Endothelial cell of umbilical vein (primary cell): ENCODE results near the gene ETV6.

Experiments used
- EZH2 ChIP-seq: IDR thresholded peaks from 2 replicates; pipeline ENCODE4 v1.6.1; 2012; ENCODE audit warnings: borderline replicate concordance, low read depth, mild to moderate bottlenecking, moderate library complexity, low read length, inconsistent platforms; ENCODE audit not compliant: severe bottlenecking
- MYC ChIP-seq: IDR thresholded peaks from one replicate; pipeline ENCODE4 v1.6.1; 2011; ENCODE audit warnings: mild to moderate bottlenecking, low read depth, low read length
- POLR2A ChIP-seq: IDR thresholded peaks from 2 replicates; pipeline ENCODE4 v1.6.1; 2012; ENCODE audit warnings: low read depth, mild to moderate bottlenecking, control low read depth, low read length
- POLR2AphosphoS5 ChIP-seq: IDR thresholded peaks from 2 replicates; pipeline ENCODE4 v1.6.1; 2012; ENCODE audit warnings: low read depth, mild to moderate bottlenecking, control low read depth, low read length, moderate library complexity; ENCODE audit not compliant: insufficient read depth
- TF ChIP-seq, protein P1 (sequence below), 2 donors: IDR thresholded peaks; 1 replicate in 1 of 2; 2 replicates in 1 of 2; pipeline ENCODE4 v1.5.1; 2011; ENCODE audit warnings: low read length in 2 of 2, mild to moderate bottlenecking in 2 of 2, moderate library complexity in 2 of 2, control low read depth in 1 of 2, inconsistent platforms in 1 of 2, low read depth in 1 of 2; ENCODE audit not compliant: insufficient read depth in 1 of 2; ENCODE audit errors: extremely low read depth in 1 of 2
- TF ChIP-seq, protein P2 (sequence below): IDR thresholded peaks from 2 replicates; pipeline ENCODE4 v1.6.1; 2011; ENCODE audit not compliant: insufficient read depth, insufficient read length

DNA sequence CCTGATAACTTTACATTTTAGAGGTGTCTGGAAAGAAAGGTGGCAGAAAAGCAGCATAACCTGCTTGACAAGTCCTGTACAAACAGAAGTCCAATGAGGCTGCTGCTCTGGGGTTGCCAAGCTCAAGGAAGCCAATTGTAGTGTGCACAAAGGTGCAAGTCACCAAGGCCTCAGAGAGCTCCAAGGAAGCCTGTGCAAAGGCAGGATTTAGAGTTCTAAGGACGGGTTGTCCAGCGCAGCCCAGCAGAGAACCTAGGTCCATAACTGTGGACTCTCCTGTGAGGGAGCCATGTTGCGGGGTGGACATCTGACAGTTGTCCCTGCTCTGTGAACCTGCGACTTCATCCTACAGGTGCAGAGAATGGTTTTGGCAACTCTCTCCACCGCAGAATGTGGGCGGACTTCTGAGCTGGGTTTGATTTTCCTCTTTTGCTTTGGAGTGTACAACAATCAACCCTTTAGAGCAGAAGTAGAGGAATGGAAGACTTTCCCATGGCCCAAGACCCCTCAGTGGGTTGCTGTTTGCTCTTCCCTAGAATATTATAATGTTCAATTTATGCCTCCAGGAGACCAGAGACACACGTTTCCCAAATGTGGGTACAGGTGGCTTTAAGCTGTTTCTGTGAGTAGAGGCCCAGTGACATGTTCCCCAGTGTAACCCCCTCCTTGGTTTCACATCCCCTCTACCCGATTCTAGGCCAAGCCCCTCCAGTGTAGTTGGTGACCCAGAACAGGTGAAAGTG lies 81.0 kb downstream of the ETV6 start:
- TF ChIP-seq, protein P1, sequence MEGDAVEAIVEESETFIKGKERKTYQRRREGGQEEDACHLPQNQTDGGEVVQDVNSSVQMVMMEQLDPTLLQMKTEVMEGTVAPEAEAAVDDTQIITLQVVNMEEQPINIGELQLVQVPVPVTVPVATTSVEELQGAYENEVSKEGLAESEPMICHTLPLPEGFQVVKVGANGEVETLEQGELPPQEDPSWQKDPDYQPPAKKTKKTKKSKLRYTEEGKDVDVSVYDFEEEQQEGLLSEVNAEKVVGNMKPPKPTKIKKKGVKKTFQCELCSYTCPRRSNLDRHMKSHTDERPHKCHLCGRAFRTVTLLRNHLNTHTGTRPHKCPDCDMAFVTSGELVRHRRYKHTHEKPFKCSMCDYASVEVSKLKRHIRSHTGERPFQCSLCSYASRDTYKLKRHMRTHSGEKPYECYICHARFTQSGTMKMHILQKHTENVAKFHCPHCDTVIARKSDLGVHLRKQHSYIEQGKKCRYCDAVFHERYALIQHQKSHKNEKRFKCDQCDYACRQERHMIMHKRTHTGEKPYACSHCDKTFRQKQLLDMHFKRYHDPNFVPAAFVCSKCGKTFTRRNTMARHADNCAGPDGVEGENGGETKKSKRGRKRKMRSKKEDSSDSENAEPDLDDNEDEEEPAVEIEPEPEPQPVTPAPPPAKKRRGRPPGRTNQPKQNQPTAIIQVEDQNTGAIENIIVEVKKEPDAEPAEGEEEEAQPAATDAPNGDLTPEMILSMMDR (IDR thresholded peaks at IDR 0.05; ENCODE audit: extremely low read depth in 1 of 2, insufficient read depth in 1 of 2, low read depth in 1 of 2, low read length in 2 of 2), result no peak
- no peak for TF ChIP-seq POLR2A
- no peak for TF ChIP-seq POLR2AphosphoS5
- no peak for TF ChIP-seq EZH2
- TF ChIP-seq, protein P2, sequence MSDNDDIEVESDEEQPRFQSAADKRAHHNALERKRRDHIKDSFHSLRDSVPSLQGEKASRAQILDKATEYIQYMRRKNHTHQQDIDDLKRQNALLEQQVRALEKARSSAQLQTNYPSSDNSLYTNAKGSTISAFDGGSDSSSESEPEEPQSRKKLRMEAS, result no peak
- TF ChIP-seq MYC, result no peak
